IMR-90 (cell line): ENCODE results near the gene DUSP11. TPM values are rescaled to one million over a fixed set of nuclear protein-coding genes. Genes with fewer than 3 reads are reported as not detected.
A peak's percentile ranks its signal among the peaks of the same experiment; 100 is the strongest.

Source experiments
- ATAC-seq: fragments of 200-7000 bp; cut with Tn5 transposase; 2 replicates; pipeline ENCODE4 v1.9.1; 2020; ENCODE audit warnings: low read depth, mild to moderate bottlenecking, moderate library complexity
- BruUV-seq: library from RNA; stranded (reverse); fragments of 400-500 nt; replicated peaks from 2 replicates; lab custom pipeline; 2021; lab: Mats Ljungman, UMichigan
- CTCF ChIA-PET: fragments of 300-600 bp; formaldehyde crosslinking; extraction: SDS; loops from one replicate; lab custom pipeline; 2021; ENCODE audit warnings: antibody characterized with exemption; lab: Yijun Ruan, JAX
- POLR2A ChIA-PET: fragments of 300-600 bp; sonication (Branson Sonifier 250); formaldehyde crosslinking; loops from one replicate; lab custom pipeline; 2022; ENCODE audit warnings: antibody characterized with exemption; ENCODE audit not compliant: unreplicated experiment; lab: Charles Lee
- DNase-seq: peaks from one replicate; pipeline ENCODE4 v3.0.0; 2013
- H2AFZ ChIP-seq: replicated peaks from 2 replicates; pipeline ENCODE3; 2013; ENCODE audit warnings: low read length, mild to moderate bottlenecking; ENCODE audit not compliant: poor library complexity
- H2AK5ac ChIP-seq: 2 replicates; pipeline ENCODE4 v1.6.1; 2013; ENCODE audit warnings: low read depth, low read length, inconsistent platforms
- H2AK9ac ChIP-seq: replicated peaks from 2 replicates; pipeline ENCODE3; 2013; ENCODE audit warnings: mild to moderate bottlenecking, low read depth, low read length, moderate library complexity; ENCODE audit not compliant: poor library complexity
- H2BK120ac ChIP-seq: 2 replicates; pipeline ENCODE4 v1.6.1; 2013; ENCODE audit warnings: low read depth, low read length, inconsistent platforms
- H2BK15ac ChIP-seq: 3 replicates; pipeline ENCODE4 v1.6.1; 2013; ENCODE audit warnings: low read depth, low read length, inconsistent platforms
- H2BK20ac ChIP-seq: 2 replicates; pipeline ENCODE4 v1.6.1; 2013; ENCODE audit warnings: low read depth, mild to moderate bottlenecking, inconsistent platforms, low read length, moderate library complexity
- H2BK5ac ChIP-seq: 2 replicates; pipeline ENCODE4 v1.6.1; 2013; ENCODE audit warnings: mild to moderate bottlenecking, low read depth, low read length, inconsistent platforms; ENCODE audit not compliant: poor library complexity, severe bottlenecking
- H3K14ac ChIP-seq: replicated peaks from 2 replicates; pipeline ENCODE4 v1.6.1; 2013; ENCODE audit warnings: low read depth, low read length, inconsistent platforms
- H3K18ac ChIP-seq: 2 replicates; pipeline ENCODE4 v1.6.1; 2013; ENCODE audit warnings: low read depth, low read length, control low read depth
- H3K23ac ChIP-seq: 2 replicates; pipeline ENCODE4 v1.6.1; 2013; ENCODE audit warnings: low read depth, low read length, inconsistent platforms
- H3K27ac ChIP-seq: 2 replicates; pipeline ENCODE4 v1.5.1; 2013; ENCODE audit warnings: mild to moderate bottlenecking, control low read depth, low read length; ENCODE audit not compliant: insufficient read depth
- H3K27me3 ChIP-seq: 2 replicates; pipeline ENCODE4 v1.6.1; 2013; ENCODE audit warnings: low read length; ENCODE audit not compliant: control insufficient read depth, insufficient read depth
- H3K36me3 ChIP-seq: 2 replicates; pipeline ENCODE4 v1.6.1; 2013; ENCODE audit warnings: low read length, mixed read lengths; ENCODE audit not compliant: control insufficient read depth, insufficient read depth
- H3K4ac ChIP-seq: 2 replicates; pipeline ENCODE4 v1.6.1; 2013; ENCODE audit warnings: low read depth, low read length, inconsistent platforms
- H3K4me1 ChIP-seq: 2 replicates; pipeline ENCODE4 v1.6.1; 2013; ENCODE audit warnings: low read length, mixed read lengths; ENCODE audit not compliant: control insufficient read depth, insufficient read depth
- H3K4me2 ChIP-seq: 2 replicates; pipeline ENCODE4 v1.6.1; 2013; ENCODE audit warnings: low read depth, mild to moderate bottlenecking, control low read depth, low read length, moderate library complexity
- H3K4me3 ChIP-seq: 2 replicates; pipeline ENCODE4 v1.5.1; 2013; ENCODE audit warnings: low read depth, mild to moderate bottlenecking, control low read depth, low read length, moderate library complexity; ENCODE audit not compliant: insufficient read depth
- H3K56ac ChIP-seq: 2 replicates; pipeline ENCODE4 v1.6.1; 2013; ENCODE audit warnings: low read length, inconsistent platforms; ENCODE audit not compliant: insufficient read depth; ENCODE audit errors: extremely low read depth
- H3K79me1 ChIP-seq, 2 experiments: 2 replicates each; pipeline ENCODE4 v1.6.1; 2013; ENCODE audit warnings: low read length in 2 of 2, inconsistent platforms in 1 of 2, low read depth in 1 of 2
- H3K9ac ChIP-seq: 2 replicates; pipeline ENCODE4 v1.6.1; 2013; ENCODE audit warnings: low read depth, low read length, control low read depth
- H3K9me1 ChIP-seq: 2 replicates; pipeline ENCODE4 v1.6.1; 2013; ENCODE audit warnings: low read length, inconsistent platforms; ENCODE audit not compliant: insufficient read depth
- H3K9me3 ChIP-seq: 2 replicates; pipeline ENCODE4 v1.6.1; 2013; ENCODE audit warnings: low read length; ENCODE audit not compliant: control insufficient read depth, insufficient read depth
- H4K20me1 ChIP-seq: 2 replicates; pipeline ENCODE4 v1.6.1; 2013; ENCODE audit warnings: low read length, inconsistent platforms; ENCODE audit not compliant: insufficient read depth
- H4K5ac ChIP-seq: 2 replicates; pipeline ENCODE4 v1.6.1; 2013; ENCODE audit warnings: mild to moderate bottlenecking, low read depth, low read length, control low read depth
- H4K8ac ChIP-seq, 2 experiments: 2 replicates each; pipeline ENCODE4 v1.6.1; 2013; ENCODE audit warnings: low read depth in 2 of 2, low read length in 2 of 2, control low read depth in 1 of 2, inconsistent platforms in 1 of 2
- H4K91ac ChIP-seq: 2 replicates; pipeline ENCODE4 v1.6.1; 2013; ENCODE audit warnings: low read depth, low read length, inconsistent platforms; ENCODE audit not compliant: insufficient read depth
- CTCF ChIP-seq: conservative IDR thresholded peaks from 2 replicates; pipeline ENCODE4 v1.5.1; 2012; ENCODE audit warnings: mild to moderate bottlenecking, low read depth, low read length, improper control_type of control experiment
- MAZ ChIP-seq: IDR thresholded peaks from 2 replicates; pipeline ENCODE4 v1.6.1; 2012; ENCODE audit warnings: low read depth, mild to moderate bottlenecking, low read length, improper control_type of control experiment, moderate library complexity, borderline replicate concordance
- RAD21 ChIP-seq: IDR thresholded peaks from 2 replicates; pipeline ENCODE4 v1.6.1; 2012; ENCODE audit warnings: low read length, improper control_type of control experiment
- SMC3 ChIP-seq: fragments of 150-350 bp; IDR thresholded peaks from 2 replicates; pipeline ENCODE4 v1.6.1; 2016; ENCODE audit warnings: low read depth, mild to moderate bottlenecking, antibody characterized with exemption, low read length, moderate library complexity
- WGBS, 2 experiments: methylation state at CpG; one replicate each; pipeline versions ENCODE4 v1.1.5 to v1.1.7; 2013; ENCODE audit warnings: missing lambda C conversion rate in 2 of 2; ENCODE audit not compliant: insufficient read length in 1 of 2; ENCODE audit errors: extremely low coverage in 2 of 2; 5-methylcytosine and 5-hydroxymethylcytosine counted together
- dilution Hi-C: fragments of 300-500 bp; cut with HindIII; formaldehyde crosslinking; loops from one replicate; pipeline ENCODE4 v1.14.3; 2018; ENCODE audit warnings: low sequenced_read_pairs; ENCODE audit not compliant: unreplicated experiment
- in situ Hi-C: fragments of 300-500 bp; cut with MboI; formaldehyde crosslinking; loops from 3 replicates; pipeline ENCODE4 v1.14.3; 2019; ENCODE audit warnings: low sequenced_read_pairs, inconsistent platforms, mixed read lengths
- intact Hi-C: fragments of 100-400 bp; cut with micrococcal nuclease; formaldehyde crosslinking; loops from 2 replicates; pipeline ENCODE4 v1.10.0; 2022
- polyA plus RNA-seq, 3 experiments: library from polyadenylated mRNA; depleted of rRNA; stranded (reverse); fragments of >200 nt; gene quantifications; 2 replicates each; pipeline ENCODE4 v1.2.3, GENCODE V29; 2012; ENCODE audit warnings: low replicate concordance in 1 of 3
- total RNA-seq: library from RNA; depleted of rRNA; stranded (reverse); fragments of >200 nt; gene quantifications from 2 replicates; pipeline ENCODE4 v1.2.3, GENCODE V29; 2012

Gene DUSP11
- total and polyA plus RNA-seq, 2 of the 4 experiments (the other 2 are of a cell fraction) = 22.4 to 25.6 TPM

DNA sequence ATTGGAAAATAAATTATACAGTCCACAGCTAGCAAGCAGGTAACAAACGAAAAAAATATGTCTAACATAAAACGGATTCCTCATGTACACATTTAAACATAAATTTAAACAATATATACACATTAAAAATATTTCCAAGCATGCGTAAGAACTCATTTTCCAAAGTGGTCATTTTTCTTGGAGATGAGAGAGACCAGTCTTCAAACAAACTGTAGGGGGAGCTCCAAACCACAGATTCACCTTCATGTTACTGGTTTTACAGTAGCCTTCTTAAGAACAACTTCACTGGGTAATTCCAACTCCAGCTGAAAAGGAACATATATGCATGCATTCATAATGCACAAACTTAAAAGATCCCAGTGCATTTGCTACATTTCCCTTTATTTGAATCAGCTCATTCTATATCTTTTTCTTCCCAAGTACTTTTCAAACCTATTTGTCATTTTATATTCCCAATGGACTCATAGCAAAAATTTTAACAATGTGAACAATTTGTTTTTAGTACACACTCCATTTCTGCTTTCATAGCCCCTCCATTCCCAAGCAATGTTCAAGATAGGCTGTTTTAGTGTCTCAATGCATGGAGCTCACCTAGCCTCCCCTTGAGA, 44.1 kb upstream of the DUSP11 start:
- H4K20me1 ChIP-seq = no peaks in the 10 kb centered on the region
- H3K18ac ChIP-seq = no peak overlapping the region
- no TSS peak for BruUV-seq
- H3K36me3 ChIP-seq = no peaks in the 10 kb centered on the region
- ATAC-seq (peak; percentile 55), DNase-seq (peak; percentile 91)
- H3K9me3 ChIP-seq = no peaks in the 10 kb centered on the region
- no peak overlapping the region for H2AK5ac ChIP-seq
- no peak overlapping the region for H3K56ac ChIP-seq
- no peak overlapping the region for H3K27ac ChIP-seq
- H2BK15ac ChIP-seq = no peak overlapping the region
- no peak overlapping the region for H3K4ac ChIP-seq
- H3K4me3 ChIP-seq = no peak overlapping the region
- no peak overlapping the region for H3K9ac ChIP-seq
- no peak overlapping the region for H3K4me2 ChIP-seq
- H3K4me1 ChIP-seq = no peaks in the 10 kb centered on the region
- TF ChIP-seq RAD21 (peak; percentile 92), SMC3 (peak; percentile 75), MAZ (no peak), CTCF (peak; percentile 91)
- H3K9me1 ChIP-seq = no peaks in the 10 kb centered on the region
- H4K5ac ChIP-seq = no peak overlapping the region
- H2AK9ac ChIP-seq = no peak overlapping the region
- intact Hi-C loops (loop anchor here (1.0 kb wide), 2 partner anchors 323 to 511 kb away; partner anchors contain the start of gene BOLA3), dilution Hi-C loops (no loop called here), in situ Hi-C loops (loop anchor here (10.0 to 25.0 kb wide), 2 partner anchors 161 to 513 kb away; partner anchors contain the start of genes SLC4A5 and TET3)
- no CpG with 5 or more reads among the region's 3 CpGs for WGBS, 2 experiments
- no peak overlapping the region; the same call in 1 of the 2 replicates for H3K23ac ChIP-seq
- no peak overlapping the region for H4K91ac ChIP-seq
- no peak overlapping the region for H2BK20ac ChIP-seq
- H4K8ac ChIP-seq = no peak overlapping the region
- no peak overlapping the region for H2AFZ ChIP-seq
- no peak overlapping the region for H2BK5ac ChIP-seq
- POLR2A ChIA-PET = no interaction called here
- H3K27me3 ChIP-seq = peaks cover 9% of the 10 kb centered on the region
- no peak overlapping the region for H2BK120ac ChIP-seq
- H3K14ac ChIP-seq = no peak overlapping the region
- CTCF ChIA-PET = interaction anchor here (0.7 to 2.0 kb wide), 9 partner anchors 15 to 511 kb away, joined by 3 to 9 read pairs (median 4); no protein-coding TSS in a partner anchor
- peaks cover under 1 to 15% of the 10 kb centered on the region in 2 experiments; a peak in 3 of 4 replicates for H3K79me1 ChIP-seq
